OCI-M1 (cell line): ENCODE data around the gene MPHOSPH6.
"Not testable (repeated sequence)": the region's sequence is repeated elsewhere in the genome, so short reads cannot be mapped to it uniquely, and the experiment has no call there.

ENCODE experiments used
- DNase-seq: peaks from one replicate; lab custom pipeline; 2025; lab: John Stamatoyannopoulos, UW

The MPHOSPH6 gene

GRCh38 chr16:82175627-82176026 lies 5.6 kb upstream of the MPHOSPH6 start:
- DNase-seq: no peak

- no peak for DNase-seq
Measured at GRCh38 chr16:82167670-82168069, 2.4 kb downstream of the MPHOSPH6 start.

- no peak for DNase-seq
Measured at GRCh38 chr16:82160226-82160625, 9.8 kb downstream of the MPHOSPH6 start.

- DNase-seq: no peak
Measured at GRCh38 chr16:82157836-82158235, 12.2 kb downstream of the MPHOSPH6 start.

- DNase-seq: no peak
Measured at GRCh38 chr16:82157534-82157812, 12.6 kb downstream of the MPHOSPH6 start.

- DNase-seq: no peak
Measured at GRCh38 chr16:82156761-82157533, 13.1 kb downstream of the MPHOSPH6 start.

- DNase-seq: no peak
Measured at GRCh38 chr16:82152641-82153112, 17.3 kb downstream of the MPHOSPH6 start.

GRCh38 chr16:82152196-82152595 lies 17.8 kb downstream of the MPHOSPH6 start:
- DNase-seq: no peak

GRCh38 chr16:82150549-82150948 lies 19.5 kb downstream of the MPHOSPH6 start:
- no peak for DNase-seq

GRCh38 chr16:82149536-82149935 lies 20.5 kb downstream of the MPHOSPH6 start:
- DNase-seq: no peak

- no peak for DNase-seq
Measured at GRCh38 chr16:82147546-82147945, 22.5 kb downstream of the MPHOSPH6 start.

- no peak for DNase-seq
Measured at GRCh38 chr16:82146957-82147356, 23.1 kb downstream of the MPHOSPH6 start.

- DNase-seq: no peak
Measured at GRCh38 chr16:82146556-82146955, 23.5 kb downstream of the MPHOSPH6 start.

GRCh38 chr16:82139286-82139571 lies 30.8 kb downstream of the MPHOSPH6 start:
- DNase-seq: not testable (repeated sequence)

- DNase-seq: no peak
Measured at GRCh38 chr16:82138478-82139285, 31.3 kb downstream of the MPHOSPH6 start.

GRCh38 chr16:82137822-82138167 lies 32.2 kb downstream of the MPHOSPH6 start:
- DNase-seq: no peak

- DNase-seq: no peak
Measured at GRCh38 chr16:82136956-82137821, 32.8 kb downstream of the MPHOSPH6 start.

- no peak for DNase-seq
Measured at GRCh38 chr16:82135844-82136243, 34.2 kb downstream of the MPHOSPH6 start.

- DNase-seq: no peak
Measured at GRCh38 chr16:82134846-82135245, 35.2 kb downstream of the MPHOSPH6 start.

- DNase-seq: no peak
Measured at GRCh38 chr16:82133798-82134197, 36.2 kb downstream of the MPHOSPH6 start.

- no peak for DNase-seq
Measured at GRCh38 chr16:82129881-82130280, 40.1 kb downstream of the MPHOSPH6 start.

GRCh38 chr16:82124651-82125050 lies 45.4 kb downstream of the MPHOSPH6 start:
- DNase-seq: no peak

- DNase-seq: no peak
Measured at GRCh38 chr16:82119405-82119804, 50.6 kb downstream of the MPHOSPH6 start.
